ENCODE data around the gene SAP130. TPM values are rescaled to one million over a fixed set of nuclear protein-coding genes. Genes with fewer than 3 reads are reported as not detected.

Gene SAP130
- total and polyA plus RNA-seq, 2 of the 4 experiments (the other 2 are of a cell fraction), result 6.1 to 17.1 TPM

DNA sequence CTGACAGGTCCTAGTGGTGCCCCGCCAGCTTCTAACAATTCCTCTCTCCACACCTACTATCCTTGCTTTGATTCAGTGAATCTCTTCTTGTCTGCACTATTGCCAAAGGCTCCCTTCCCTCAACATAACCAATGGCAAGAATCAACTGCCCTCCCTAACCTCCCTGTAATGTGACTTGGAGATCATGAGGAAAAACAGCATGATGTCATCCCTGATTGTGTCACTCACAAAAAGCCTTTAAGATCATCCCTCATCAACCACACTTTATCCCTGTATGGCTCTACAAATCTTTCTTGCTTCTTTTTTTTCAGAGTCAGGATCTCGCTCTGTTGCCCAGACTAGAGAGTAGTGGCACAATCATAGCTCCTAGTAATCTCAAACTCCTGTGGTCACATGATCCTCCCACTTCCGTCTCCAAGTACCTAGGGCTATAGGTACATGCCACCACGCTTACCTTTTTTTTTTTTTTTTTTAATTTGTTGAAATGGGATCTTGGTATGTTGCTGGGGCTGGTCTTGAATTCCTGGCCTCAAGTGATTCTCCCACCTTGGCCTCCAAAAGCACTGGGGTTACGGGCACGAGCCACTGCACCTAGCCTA is 19.7 kb downstream of the SAP130 start:
- Histone ChIP-seq H3K36me3 (ENCODE audit: control insufficient read depth, insufficient read depth, low read length) (peaks cover 48% of the 10 kb centered on the region), H3K23ac (ENCODE audit: low read depth, low read length) (no peak overlapping the region), H3K14ac (replicated peaks; ENCODE audit: low read depth, low read length) (no peak overlapping the region), H3K4ac (ENCODE audit: low read depth, low read length) (no peak overlapping the region), H4K5ac (ENCODE audit: low read depth, low read length) (no peak overlapping the region), H3K18ac (ENCODE audit: low read depth, low read length) (no peak overlapping the region), H4K20me1 (ENCODE audit: insufficient read depth, low read length) (no peaks in the 10 kb centered on the region), H2AK9ac (replicated peaks; ENCODE audit: low read depth, low read length, poor library complexity) (no peak overlapping the region), H2BK120ac (ENCODE audit: low read depth, low read length) (no peak overlapping the region), H2BK5ac (ENCODE audit: low read depth, low read length, poor library complexity, severe bottlenecking) (no peak overlapping the region), H3K27me3 (ENCODE audit: control insufficient read depth, insufficient read depth, low read length) (no peaks in the 10 kb centered on the region), H2AFZ (replicated peaks; ENCODE audit: low read length, poor library complexity) (no peak overlapping the region), H3K9me1 (ENCODE audit: insufficient read depth, low read length) (no peaks in the 10 kb centered on the region), H2AK5ac (ENCODE audit: low read depth, low read length) (no peak overlapping the region), H3K4me3 (ENCODE audit: insufficient read depth, low read depth, low read length) (no peak overlapping the region), H3K4me2 (ENCODE audit: low read depth, low read length) (no peak overlapping the region), H3K9me3 (ENCODE audit: control insufficient read depth, insufficient read depth, low read length) (no peaks in the 10 kb centered on the region), H3K4me1 (ENCODE audit: control insufficient read depth, insufficient read depth, low read length) (no peaks in the 10 kb centered on the region), H2BK15ac (ENCODE audit: low read depth, low read length) (no peak overlapping the region), H3K56ac (ENCODE audit: extremely low read depth, insufficient read depth, low read length) (no peak overlapping the region), H3K27ac (ENCODE audit: insufficient read depth, low read length) (no peak overlapping the region), H4K8ac (ENCODE audit: low read depth in 2 of 2, low read length in 2 of 2) (no peak overlapping the region), H3K9ac (ENCODE audit: low read depth, low read length) (no peak overlapping the region), H2BK20ac (ENCODE audit: low read depth, low read length) (no peak overlapping the region), H4K91ac (ENCODE audit: insufficient read depth, low read depth, low read length) (no peak overlapping the region), H3K79me1 (ENCODE audit: low read depth in 1 of 2, low read length in 2 of 2) (no peaks in the 10 kb centered on the region; a peak in 1 of 4 replicates)
- TF ChIP-seq CEBPB (IDR thresholded peaks at IDR 0.05; ENCODE audit: low read depth, low read length) (no peak), BHLHE40 (IDR thresholded peaks at IDR 0.05; ENCODE audit: low read depth, low read length) (no peak), MAZ (IDR thresholded peaks at IDR 0.05; ENCODE audit: borderline replicate concordance, low read depth, low read length) (no peak), NFE2L2 (IDR thresholded peaks at IDR 0.05; ENCODE audit: low read depth, low read length) (no peak), RAD21 (IDR thresholded peaks at IDR 0.05; ENCODE audit: low read length) (no peak), SMC3 (IDR thresholded peaks at IDR 0.05; ENCODE audit: low read depth, low read length) (no peak), POLR2A (IDR thresholded peaks at IDR 0.05; ENCODE audit: low read depth, low read length) (no peak), RFX5 (IDR thresholded peaks at IDR 0.05; ENCODE audit: low read depth, low read length) (no peak), MAFK (IDR thresholded peaks at IDR 0.05; ENCODE audit: low read depth, low read length) (no peak), CHD1 (IDR thresholded peaks at IDR 0.05; ENCODE audit: low read depth, low read length) (no peak), RCOR1 (IDR thresholded peaks at IDR 0.05; ENCODE audit: insufficient replicate concordance, low read length) (no peak), FOS (IDR thresholded peaks at IDR 0.05; ENCODE audit: low read depth, low read length) (no peak), MXI1 (IDR thresholded peaks at IDR 0.05; ENCODE audit: borderline replicate concordance, low read depth, low read length) (no peak)
- TF ChIP-seq, protein P1, sequence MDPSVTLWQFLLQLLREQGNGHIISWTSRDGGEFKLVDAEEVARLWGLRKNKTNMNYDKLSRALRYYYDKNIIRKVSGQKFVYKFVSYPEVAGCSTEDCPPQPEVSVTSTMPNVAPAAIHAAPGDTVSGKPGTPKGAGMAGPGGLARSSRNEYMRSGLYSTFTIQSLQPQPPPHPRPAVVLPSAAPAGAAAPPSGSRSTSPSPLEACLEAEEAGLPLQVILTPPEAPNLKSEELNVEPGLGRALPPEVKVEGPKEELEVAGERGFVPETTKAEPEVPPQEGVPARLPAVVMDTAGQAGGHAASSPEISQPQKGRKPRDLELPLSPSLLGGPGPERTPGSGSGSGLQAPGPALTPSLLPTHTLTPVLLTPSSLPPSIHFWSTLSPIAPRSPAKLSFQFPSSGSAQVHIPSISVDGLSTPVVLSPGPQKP (IDR thresholded peaks at IDR 0.05; ENCODE audit: borderline replicate concordance, low read depth, low read length), result no peak
- TF ChIP-seq, protein P2, sequence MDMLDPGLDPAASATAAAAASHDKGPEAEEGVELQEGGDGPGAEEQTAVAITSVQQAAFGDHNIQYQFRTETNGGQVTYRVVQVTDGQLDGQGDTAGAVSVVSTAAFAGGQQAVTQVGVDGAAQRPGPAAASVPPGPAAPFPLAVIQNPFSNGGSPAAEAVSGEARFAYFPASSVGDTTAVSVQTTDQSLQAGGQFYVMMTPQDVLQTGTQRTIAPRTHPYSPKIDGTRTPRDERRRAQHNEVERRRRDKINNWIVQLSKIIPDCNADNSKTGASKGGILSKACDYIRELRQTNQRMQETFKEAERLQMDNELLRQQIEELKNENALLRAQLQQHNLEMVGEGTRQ (IDR thresholded peaks at IDR 0.05; ENCODE audit: low read depth, low read length), result no peak
- TF ChIP-seq, protein P3, sequence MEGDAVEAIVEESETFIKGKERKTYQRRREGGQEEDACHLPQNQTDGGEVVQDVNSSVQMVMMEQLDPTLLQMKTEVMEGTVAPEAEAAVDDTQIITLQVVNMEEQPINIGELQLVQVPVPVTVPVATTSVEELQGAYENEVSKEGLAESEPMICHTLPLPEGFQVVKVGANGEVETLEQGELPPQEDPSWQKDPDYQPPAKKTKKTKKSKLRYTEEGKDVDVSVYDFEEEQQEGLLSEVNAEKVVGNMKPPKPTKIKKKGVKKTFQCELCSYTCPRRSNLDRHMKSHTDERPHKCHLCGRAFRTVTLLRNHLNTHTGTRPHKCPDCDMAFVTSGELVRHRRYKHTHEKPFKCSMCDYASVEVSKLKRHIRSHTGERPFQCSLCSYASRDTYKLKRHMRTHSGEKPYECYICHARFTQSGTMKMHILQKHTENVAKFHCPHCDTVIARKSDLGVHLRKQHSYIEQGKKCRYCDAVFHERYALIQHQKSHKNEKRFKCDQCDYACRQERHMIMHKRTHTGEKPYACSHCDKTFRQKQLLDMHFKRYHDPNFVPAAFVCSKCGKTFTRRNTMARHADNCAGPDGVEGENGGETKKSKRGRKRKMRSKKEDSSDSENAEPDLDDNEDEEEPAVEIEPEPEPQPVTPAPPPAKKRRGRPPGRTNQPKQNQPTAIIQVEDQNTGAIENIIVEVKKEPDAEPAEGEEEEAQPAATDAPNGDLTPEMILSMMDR (conservative IDR thresholded peaks at IDR 0.05; ENCODE audit: low read depth, low read length), result no peak
- intact Hi-C loops (cut with micrococcal nuclease), result loop anchor here (10.0 kb wide), 1 partner anchor 117 kb away; no protein-coding TSS in a partner anchor
- no peak for DNase-seq
- ChIA-PET POLR2A (ENCODE audit: unreplicated experiment) (no interaction called here), CTCF (no interaction called here)
- in situ Hi-C loops (cut with MboI; ENCODE audit: low sequenced_read_pairs), result no loop called here
- dilution Hi-C loops (cut with HindIII; ENCODE audit: low sequenced_read_pairs, unreplicated experiment), result no loop called here
- BruUV-seq (replicated peaks), result no TSS peak
- 100% methylated on average over 1 of the region's 6 CpGs; no CpG with 5 or more reads in 1 of the 2 experiments for WGBS, 2 experiments (ENCODE audit: extremely low coverage in 2 of 2, insufficient read length in 1 of 2)
- no peak for ATAC-seq (ENCODE audit: low read depth)

All from IMR-90 (cell line).